ENCODE data around the gene GOLGA8M.
"Not testable (repeated sequence)": the region's sequence is repeated elsewhere in the genome, so short reads cannot be mapped to it uniquely, and the experiment has no call there.

Gene GOLGA8M, protein sequence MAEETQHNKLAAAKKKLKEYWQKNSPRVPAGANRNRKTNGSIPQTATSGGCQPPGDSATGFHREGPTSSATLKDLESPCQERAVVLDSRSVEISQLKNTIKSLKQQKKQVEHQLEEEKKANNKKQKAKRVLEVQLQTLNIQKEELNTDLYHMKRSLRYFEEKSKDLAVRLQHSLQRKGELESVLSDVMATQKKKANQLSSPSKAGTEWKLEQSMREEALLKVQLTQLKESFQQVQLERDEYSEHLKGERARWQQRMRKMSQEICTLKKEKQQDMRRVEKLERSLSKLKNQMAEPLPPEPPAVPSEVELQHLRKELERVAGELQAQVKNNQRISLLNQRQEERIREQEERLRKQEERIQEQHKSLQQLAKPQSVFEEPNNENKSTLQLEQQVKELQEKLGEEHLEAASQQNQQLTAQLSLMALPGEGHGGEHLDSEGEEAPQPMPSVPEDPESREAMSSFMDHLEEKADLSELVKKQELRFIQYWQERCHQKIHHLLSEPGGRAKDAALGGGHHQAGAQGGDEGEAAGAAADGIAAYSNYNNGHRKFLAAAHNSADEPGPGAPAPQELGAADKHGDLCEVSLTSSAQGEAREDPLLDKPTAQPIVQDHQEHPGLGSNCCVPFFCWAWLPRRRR

GRCh38 chr15:28712270-28712669 lies at the start of gene GOLGA8M:
Gene GOLGA8M (minus strand): TSS chr15:28712421. CDS start chr15:28712323, 98 bp downstream.
- DNase-seq (ENCODE audit: low read depth, low spot score): not testable (repeated sequence)

GRCh38 chr15:28742890-28743289 lies 30.7 kb upstream of the GOLGA8M start:
- DNase-seq (ENCODE audit: low read depth, low spot score): not testable (repeated sequence)

- DNase-seq (ENCODE audit: low read depth, low spot score): not testable (repeated sequence)
Observed at GRCh38 chr15:28738590-28739292, 26.5 kb upstream of the GOLGA8M start.

DNA sequence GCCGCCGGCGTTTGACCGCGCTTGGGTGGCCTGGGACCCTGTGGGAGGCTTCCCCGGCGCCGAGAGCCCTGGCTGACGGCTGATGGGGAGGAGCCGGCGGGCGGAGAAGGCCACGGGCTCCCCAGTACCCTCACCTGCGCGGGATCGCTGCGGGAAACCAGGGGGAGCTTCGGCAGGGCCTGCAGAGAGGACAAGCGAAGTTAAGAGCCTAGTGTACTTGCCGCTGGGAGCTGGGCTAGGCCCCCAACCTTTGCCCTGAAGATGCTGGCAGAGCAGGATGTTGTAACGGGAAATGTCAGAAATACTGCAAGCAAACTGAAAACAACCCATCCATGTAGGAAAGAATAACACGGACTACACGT lies 26.0 kb upstream of the GOLGA8M start:
- DNase-seq (ENCODE audit: low read depth, low spot score): not testable (repeated sequence)

- not testable (repeated sequence) for DNase-seq (ENCODE audit: low read depth, low spot score)
Observed at GRCh38 chr15:28737521-28738199, 25.4 kb upstream of the GOLGA8M start.

GRCh38 chr15:28728061-28728460 lies 15.8 kb upstream of the GOLGA8M start:
- peak; percentile 50 for DNase-seq (ENCODE audit: low read depth, low spot score)

DNA sequence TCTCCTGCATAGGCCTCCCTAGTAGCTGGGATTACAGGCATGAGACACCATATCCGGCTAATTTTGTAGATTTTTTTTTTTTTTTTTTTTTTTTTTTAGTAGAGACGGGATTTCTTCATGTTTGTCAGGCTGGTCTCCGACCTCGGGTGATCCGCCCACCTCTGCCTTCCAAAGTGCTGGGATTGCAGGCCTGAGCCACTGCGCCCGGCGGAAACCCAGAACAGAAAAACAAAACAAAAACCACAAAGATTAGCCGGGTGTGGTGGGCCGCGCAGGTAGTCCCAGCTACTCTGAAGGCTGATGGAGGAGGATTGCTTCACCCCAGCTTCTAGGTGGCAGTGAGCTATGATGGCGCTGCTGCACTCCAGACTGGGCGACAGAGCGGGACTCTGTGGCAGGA lies 14.8 kb upstream of the GOLGA8M start:
- not testable (repeated sequence) for DNase-seq (ENCODE audit: low read depth, low spot score)

DNA sequence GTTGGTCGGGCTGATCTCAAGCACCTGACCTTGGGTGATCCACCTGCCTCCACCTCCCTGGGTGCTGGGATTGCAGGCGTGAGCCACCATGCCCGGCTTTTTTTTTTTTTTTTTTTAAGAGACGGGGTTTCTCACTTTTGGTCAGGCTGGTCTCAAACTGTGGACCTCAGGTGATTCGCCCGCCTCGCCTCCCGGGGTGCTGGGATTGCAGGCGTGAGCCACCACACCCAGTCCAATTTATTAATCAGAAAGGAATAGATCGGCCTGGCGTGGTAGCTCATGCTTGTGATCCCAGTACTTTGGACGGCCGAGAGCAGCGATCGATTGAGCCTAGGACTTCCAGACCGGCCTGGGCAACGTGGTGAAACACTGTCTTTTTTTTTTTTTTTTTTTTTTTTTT lies 13.9 kb upstream of the GOLGA8M start:
- DNase-seq (ENCODE audit: low read depth, low spot score): no peak

DNA sequence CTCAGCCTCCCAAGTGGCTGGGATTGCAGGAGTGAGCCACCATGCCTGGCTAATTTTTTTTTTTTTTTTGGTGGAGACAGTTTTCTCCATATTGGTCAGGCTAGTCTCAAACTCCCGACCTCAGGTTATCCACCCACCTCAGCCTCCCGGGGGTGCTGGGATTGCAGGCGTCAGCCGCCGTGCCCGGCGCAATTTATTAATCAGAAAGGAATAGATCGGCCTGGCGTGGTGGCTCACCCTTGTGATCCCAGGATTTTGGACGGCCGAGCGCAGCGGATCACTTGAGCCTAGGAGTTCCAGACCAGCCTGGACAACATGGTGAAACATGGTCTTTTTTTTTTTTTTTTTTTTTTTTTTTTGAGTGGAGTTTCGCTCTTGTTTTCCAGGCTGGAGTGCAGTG lies 13.3 kb upstream of the GOLGA8M start:
- DNase-seq (ENCODE audit: low read depth, low spot score): no peak

- DNase-seq (ENCODE audit: low read depth, low spot score): not testable (repeated sequence)
Observed at GRCh38 chr15:28723986-28724385, 11.8 kb upstream of the GOLGA8M start.

DNA sequence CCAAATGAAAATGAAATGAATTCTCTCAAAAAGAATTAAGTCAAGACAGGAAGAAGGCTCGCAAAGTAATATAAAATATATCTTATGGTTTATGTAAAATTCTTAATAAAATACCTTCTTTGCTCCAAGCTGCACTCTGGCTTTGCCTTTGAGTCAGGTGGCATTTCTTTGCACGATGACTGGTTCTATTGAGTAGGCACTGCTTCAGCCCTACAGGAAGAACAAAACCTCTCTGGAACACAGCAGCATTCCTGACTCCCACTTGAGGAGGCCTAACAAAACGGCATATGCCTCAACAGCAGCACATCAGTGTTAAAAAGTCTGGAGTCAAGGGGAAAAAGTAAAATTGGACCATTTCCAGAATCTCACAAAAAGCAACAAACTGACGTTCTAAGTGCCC lies 7.4 kb upstream of the GOLGA8M start:
- DNase-seq (ENCODE audit: low read depth, low spot score): not testable (repeated sequence)

DNA sequence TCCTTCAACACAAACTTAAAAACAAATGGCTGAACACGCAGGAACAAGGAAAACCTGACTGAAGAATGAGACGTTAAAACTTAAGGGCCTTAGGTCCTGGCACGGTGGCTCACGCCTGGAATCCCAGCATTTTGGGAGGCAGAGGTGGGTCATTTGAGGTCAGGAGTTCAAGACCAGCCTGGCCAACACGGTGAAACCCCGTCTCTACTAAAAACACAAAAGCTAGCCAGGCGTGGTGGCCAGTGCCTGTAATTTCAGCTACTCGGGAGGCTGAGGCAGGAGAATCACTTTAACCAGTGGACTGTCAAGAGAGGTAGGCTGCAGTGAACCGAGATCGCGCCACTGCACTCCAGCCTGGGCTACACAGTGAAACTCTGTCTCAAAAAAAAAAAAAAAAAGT lies 6.4 kb upstream of the GOLGA8M start:
- not testable (repeated sequence) for DNase-seq (ENCODE audit: low read depth, low spot score)

GRCh38 chr15:28714176-28714575 lies 2.0 kb upstream of the GOLGA8M start:
- not testable (repeated sequence) for DNase-seq (ENCODE audit: low read depth, low spot score)

GRCh38 chr15:28703927-28704326 lies 8.3 kb downstream of the GOLGA8M start:
- DNase-seq (ENCODE audit: low read depth, low spot score): peak; percentile 2

DNA sequence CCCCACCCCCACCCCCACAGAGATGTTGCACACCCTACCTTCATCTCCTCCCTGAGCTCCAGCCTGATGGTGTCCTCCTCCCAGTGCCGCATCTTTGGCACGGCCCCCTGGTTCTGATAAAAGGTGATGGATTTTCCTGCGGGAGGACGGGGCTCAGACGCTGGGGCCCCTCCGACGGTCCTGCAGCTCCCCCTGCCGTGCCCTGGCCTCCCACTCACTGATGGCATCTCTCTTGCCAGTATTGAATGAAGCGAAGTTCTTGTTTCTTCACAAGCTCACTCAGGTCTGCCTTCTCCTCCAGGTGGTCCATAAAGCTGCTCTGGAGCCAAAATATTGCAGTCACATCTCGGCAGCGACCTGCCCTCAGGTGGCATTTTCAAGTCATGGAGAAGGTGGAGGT lies 9.8 kb downstream of the GOLGA8M start:
- DNase-seq (ENCODE audit: low read depth, low spot score): not testable (repeated sequence)

DNA sequence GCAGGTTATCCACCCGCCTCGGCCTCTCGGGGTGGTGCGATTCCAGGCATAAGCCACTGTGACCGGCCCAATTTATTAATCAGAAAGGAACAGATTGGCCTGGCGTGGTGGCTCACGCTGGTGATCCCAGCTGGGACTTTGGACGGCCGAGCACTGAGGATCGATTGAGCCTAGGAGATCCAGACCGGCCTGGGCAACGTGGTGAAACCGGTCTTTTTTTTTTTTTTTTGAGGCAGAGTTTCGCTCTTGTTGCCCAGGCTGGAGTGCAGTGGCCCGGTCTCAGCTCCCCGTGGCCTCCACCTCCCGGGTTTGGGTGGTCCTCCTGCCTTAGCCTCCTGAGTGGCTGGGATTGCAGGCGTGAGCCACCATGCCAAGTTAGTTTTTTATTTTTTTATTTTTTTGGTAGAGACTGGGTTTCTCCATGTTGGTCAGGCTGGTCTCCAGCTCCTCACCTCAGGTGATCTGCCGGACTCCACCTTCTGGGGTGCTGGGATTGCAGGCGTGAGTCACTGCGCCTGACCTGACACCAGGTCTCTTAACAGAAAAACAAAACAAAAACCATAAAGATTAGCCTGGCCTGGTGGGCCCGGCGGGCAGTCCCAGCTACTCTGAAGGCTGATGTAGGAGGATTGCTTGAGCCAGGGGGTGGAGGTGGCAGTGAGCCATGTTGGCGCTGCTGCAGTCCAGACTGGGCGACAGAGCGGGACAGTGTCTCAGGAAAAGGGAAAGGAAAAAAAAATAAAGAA lies 18.0 kb downstream of the GOLGA8M start:
- DNase-seq (ENCODE audit: low read depth, low spot score): not testable (repeated sequence)

GRCh38 chr15:28693021-28693420 lies 19.2 kb downstream of the GOLGA8M start:
- DNase-seq (ENCODE audit: low read depth, low spot score): not testable (repeated sequence)

GRCh38 chr15:28673533-28673932 lies 38.7 kb downstream of the GOLGA8M start:
- not testable (repeated sequence) for DNase-seq (ENCODE audit: low read depth, low spot score)

DNA sequence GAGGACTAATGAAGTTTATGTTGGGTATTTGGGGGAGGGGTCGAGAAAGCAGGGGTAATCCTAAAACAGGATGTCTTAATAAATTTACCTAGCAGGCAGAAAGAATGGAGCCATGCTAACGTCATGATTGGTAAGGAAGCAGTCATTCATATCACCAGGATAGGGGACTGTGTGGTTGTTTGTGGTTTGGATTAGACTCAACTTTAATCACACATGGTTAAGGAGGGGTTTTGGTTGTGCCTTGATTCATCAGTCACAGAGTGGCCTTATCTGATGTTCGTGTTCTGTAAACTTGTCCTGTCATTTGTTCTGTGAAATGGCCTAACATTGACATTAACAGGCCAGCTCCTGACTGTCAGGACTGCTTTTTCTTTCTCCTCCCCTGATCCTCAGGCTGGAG lies 40.1 kb downstream of the GOLGA8M start:
- DNase-seq (ENCODE audit: low read depth, low spot score): not testable (repeated sequence)

GRCh38 chr15:28666402-28666801 lies 45.8 kb downstream of the GOLGA8M start:
- DNase-seq (ENCODE audit: low read depth, low spot score): not testable (repeated sequence)

DNA sequence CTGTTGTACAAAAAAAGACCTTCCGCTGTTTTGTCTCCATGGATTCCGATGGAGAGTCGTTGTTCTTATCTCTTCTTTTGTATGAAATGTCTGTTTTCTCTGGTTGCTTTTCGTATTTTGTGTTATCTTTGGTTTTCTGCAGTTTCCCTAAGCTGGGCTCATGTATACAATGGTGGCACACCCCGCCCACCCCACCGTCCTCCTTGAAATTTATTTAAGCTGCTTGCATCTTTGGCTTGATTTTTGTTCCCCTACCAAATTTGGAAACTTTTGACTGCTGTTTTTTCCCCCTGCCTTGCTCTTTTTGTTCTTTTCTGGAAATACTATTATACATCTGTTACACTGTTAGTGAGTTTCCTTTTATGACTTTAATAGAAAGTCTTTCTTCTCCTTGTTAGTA lies 47.6 kb downstream of the GOLGA8M start:
- not testable (repeated sequence) for DNase-seq (ENCODE audit: low read depth, low spot score)

Measured in iPS DF 19.7 (cell line).